GM20431 (cell line): ENCODE results near the gene CEP41.
"Not testable (repeated sequence)": the region's sequence is repeated elsewhere in the genome, so short reads cannot be mapped to it uniquely, and the experiment has no call there.

Experiments
- in situ Hi-C: fragments of 300-500 bp; cut with MseI, MboI; formaldehyde crosslinking; loops from one replicate; pipeline ENCODE4 v1.15.0; 2020; ENCODE audit warnings: low sequenced_read_pairs; ENCODE audit not compliant: unreplicated experiment

CEP41 gene

DNA sequence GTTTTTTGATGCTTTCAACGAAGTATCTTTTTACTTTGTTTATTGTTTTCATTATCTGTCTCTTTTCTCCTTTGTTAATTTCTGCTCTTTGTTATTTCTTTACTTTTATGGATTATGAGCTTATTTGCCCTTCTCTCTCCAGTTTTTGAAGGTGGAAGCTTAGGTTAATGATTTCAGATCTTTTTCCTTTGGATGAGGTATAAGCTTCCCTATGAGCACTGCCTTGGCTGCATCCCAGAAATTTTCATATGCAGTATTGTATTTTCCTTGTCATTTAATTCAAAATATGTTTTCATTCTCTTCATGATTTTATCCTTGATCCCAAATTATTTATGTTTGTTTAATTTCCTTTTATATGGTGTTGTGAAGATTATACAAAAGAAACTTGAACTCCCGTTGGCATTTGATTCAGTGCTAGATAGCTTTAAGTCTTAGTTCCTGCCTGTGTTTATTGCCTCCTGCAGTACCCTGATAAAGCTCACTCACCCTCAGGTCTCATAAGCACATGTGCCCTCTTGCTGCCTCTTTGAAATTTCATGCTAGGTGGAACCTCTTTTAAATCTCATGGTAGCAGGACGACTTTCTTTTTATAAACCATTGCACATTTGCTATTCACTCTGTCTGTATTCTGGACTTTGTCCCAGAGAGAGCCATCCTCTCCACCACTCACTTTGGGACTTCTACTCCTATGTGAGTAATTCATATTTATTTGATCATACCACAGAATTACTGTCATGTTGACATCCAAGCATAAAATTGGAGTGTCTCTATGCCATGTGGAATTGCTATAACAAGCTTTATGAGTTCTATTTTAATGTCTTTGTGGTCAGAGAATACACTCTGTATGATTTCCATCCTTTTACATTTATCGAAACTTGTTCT is 23.0 kb upstream of the CEP41 start:
- in situ Hi-C loops, result no loop called here

GRCh38 chr7:130461272-130461671 is 20.5 kb upstream of the CEP41 start:
- in situ Hi-C loops, result no loop called here

GRCh38 chr7:130458257-130458656 is 17.4 kb upstream of the CEP41 start:
- in situ Hi-C loops, result no loop called here

GRCh38 chr7:130454959-130455358 is 14.1 kb upstream of the CEP41 start:
- in situ Hi-C loops, result no loop called here

GRCh38 chr7:130452951-130453350 is 12.1 kb upstream of the CEP41 start:
- in situ Hi-C loops, result no loop called here

DNA sequence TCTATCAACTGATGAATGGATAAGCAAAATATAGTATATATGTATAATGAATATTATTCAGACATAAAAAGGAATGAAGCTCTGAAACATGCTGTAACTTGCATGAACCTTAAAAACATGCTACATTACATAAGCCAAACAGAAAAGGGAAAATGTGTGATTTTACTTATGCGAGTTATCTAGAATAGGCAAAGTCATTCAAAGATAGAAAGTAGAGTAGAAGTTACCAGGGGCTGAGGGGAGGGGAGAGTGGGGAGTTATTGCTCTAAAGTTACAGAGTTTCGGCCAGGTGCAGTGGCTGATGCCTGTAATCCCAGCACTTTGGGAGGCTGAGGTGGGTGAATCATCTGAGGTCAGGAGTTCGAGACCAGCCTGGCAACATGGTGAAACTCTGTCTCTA is 10.5 kb upstream of the CEP41 start:
- in situ Hi-C loops, result not testable (repeated sequence)

DNA sequence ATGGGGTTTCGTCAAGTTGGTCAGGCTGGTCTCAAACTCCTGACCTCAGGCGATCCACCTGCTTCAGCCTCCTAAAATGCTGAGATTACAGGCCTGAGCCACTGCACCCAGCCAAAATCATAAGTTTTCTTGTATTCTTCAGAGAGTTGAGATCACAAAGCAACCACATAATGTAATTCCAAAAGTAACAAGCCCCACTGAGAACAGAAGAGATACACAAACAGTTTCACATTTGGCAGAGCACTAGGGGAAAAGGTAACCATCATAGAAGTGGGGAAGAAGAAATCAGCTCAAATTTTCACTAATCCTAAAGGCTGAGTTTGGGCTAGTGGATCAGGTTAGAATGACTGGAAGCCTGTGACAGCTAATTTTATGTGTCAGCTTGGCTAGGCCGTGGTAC is 5.4 kb upstream of the CEP41 start:
- in situ Hi-C loops, result no loop called here

DNA sequence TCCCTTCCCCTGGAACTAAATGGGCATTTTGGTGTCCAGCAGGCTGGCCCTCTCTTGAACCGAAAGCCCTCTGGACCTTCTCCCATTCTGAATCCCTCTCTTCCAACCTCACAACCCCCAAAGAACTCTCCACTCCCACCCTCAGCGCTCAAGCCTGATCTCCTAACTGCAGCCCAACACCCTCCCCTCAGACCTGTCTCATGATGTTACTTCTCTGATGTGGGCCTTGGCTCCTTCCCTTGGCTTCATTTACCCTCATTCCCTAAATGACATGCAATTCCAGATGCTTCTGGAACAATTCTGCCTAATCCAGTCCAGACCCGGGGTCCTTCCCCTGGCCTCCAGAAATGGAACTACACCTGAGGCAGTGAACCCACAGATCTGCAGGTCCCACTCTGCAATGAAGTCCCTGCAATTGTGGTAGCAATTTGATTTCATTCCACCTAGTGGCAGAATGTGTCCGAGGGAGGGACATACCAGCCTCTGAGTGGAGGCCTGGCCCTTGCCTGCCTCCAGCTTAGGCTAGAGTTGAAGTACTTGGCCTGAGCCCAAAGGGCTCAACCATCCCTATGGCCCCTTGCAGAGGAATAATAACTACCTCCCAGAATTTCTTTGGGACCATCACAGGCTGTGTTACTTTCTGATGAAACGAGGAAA is 4.1 kb upstream of the CEP41 start:
- in situ Hi-C loops, result no loop called here

- in situ Hi-C loops, result no loop called here
These were observed 3.4 kb upstream of the CEP41 start for GRCh38 chr7:130444234-130444633.

DNA sequence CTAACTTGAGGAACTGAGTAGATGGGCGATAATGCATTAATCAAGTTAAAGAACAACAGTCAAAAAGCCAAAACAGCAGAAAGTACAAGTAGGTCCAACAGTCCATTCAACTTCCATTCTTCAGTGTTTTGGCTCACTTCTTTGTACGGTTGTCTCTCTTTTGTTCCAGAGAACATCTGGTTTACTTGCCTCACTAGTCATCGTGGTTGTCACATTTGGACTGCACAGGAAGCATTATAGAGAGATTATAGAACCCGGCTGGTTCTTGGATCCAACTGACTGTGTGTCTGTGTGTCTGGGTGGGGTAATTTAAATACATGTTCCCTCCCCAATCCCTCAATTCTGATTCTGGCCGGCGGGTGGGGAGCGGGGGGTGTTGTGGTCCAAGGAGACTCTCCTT is 1.8 kb upstream of the CEP41 start:
- in situ Hi-C loops, result no loop called here

DNA sequence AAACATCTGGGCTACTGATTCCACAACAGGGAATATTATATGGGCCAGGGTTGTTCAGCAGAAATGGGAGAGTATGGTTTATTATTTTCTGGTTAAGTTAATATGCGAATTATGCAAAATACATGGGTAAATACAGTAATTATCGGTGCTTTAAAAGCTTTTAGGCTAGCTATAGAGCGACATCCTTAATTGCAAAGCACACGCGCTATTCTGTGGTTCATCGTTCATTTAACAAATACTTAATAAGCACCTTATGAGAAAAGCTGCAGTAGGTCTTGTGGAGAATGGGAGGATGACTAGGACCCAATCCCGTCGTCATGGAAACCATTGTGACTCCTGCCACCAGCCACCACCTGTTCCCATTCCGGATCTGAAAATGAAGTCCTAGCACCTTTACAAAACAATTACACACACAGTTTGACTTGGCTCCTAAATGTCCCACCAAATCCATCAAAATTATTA is 623 bp upstream of the CEP41 start:
- in situ Hi-C loops, result no loop called here

DNA sequence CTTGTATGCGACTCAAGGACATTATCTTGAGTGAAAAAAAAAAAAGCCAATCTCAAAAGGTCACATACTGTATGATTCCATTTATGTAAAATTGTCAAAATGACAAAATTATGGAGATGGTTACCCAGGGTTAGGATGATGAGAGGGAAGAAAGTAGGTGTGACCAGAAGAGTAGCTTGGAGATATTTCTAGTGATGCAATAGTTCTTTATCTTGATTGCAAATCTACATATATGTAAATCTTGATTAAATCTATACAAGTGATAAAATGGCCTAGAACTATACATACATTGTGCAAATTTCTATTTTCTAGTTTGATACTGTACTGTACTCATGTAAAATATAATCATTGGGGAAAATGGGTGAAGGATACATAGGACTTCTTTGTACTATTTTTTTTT is 4.6 kb downstream of the CEP41 start:
- in situ Hi-C loops, result no loop called here

- in situ Hi-C loops, result no loop called here
These were observed 5.4 kb downstream of the CEP41 start for GRCh38 chr7:130435311-130435854.

DNA sequence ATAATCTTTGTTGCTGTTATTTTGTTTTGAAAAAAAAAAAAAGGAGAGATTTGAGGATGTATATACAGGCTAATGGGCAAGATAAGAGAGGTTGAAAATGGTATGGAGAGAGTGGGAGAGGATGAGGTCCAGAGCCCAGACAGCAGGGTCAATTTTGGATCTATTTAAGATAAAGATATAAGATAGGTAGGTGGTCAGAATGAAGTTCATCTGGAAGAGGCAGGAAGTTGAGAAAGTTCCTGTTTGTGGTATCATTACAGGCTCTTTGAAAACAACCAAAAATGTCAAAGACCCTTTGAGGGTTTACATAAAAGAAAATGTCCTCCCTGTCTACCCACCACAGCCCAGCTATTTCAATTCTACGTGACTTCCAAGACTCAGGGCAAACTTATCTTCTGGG is 7.5 kb downstream of the CEP41 start:
- in situ Hi-C loops, result no loop called here

- in situ Hi-C loops, result no loop called here
These were observed 7.9 kb downstream of the CEP41 start for GRCh38 chr7:130432886-130433285.

- in situ Hi-C loops, result no loop called here
These were observed 9.8 kb downstream of the CEP41 start for GRCh38 chr7:130430841-130431666.

GRCh38 chr7:130430115-130430514 is 10.7 kb downstream of the CEP41 start:
- in situ Hi-C loops, result no loop called here

GRCh38 chr7:130429019-130429418 is 11.8 kb downstream of the CEP41 start:
- in situ Hi-C loops, result no loop called here

GRCh38 chr7:130426564-130426963 is 14.3 kb downstream of the CEP41 start:
- in situ Hi-C loops, result no loop called here

DNA sequence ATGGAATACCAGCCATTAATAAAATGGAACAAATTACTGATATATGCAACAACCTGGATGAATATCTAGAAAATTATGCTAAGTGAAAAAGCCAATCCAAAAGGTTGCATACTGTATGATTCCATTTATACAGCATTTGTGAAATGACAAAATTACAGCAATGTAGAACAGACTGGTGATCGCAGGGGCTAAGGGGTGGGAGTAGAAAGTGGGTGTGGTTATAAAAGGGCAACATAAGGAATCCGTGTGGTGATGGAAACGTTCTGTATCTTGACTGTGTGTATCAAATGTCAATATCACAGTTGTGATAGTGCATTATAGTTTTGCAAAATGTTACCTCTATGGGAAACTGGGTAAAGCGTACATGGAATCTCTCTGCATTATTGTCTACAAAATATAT is 15.0 kb downstream of the CEP41 start:
- in situ Hi-C loops, result no loop called here
